ENCODE measurements around the gene TAF3.

- no peak for TF ChIP-seq CTCF (IDR thresholded peaks at IDR 0.05; ENCODE audit: low read length)
- no peak for TF ChIP-seq EZH2 (optimal IDR thresholded peaks at IDR 0.05; ENCODE audit: low read depth, low read length)
Observed at GRCh38 chr10:7944215-7944480, 125.8 kb downstream of the TAF3 start.
